Measurements from ENCODE around the gene GABBR2. TPM values are rescaled to one million over a fixed set of nuclear protein-coding genes. Genes with fewer than 3 reads are reported as not detected.

Gene GABBR2
- total and polyA plus RNA-seq, 9 of the 15 experiments (the other 6 are each of a cell fraction or from before 2014, with no cell fraction given) = 0.15 to 1.9 (median 0.32) TPM

DNA sequence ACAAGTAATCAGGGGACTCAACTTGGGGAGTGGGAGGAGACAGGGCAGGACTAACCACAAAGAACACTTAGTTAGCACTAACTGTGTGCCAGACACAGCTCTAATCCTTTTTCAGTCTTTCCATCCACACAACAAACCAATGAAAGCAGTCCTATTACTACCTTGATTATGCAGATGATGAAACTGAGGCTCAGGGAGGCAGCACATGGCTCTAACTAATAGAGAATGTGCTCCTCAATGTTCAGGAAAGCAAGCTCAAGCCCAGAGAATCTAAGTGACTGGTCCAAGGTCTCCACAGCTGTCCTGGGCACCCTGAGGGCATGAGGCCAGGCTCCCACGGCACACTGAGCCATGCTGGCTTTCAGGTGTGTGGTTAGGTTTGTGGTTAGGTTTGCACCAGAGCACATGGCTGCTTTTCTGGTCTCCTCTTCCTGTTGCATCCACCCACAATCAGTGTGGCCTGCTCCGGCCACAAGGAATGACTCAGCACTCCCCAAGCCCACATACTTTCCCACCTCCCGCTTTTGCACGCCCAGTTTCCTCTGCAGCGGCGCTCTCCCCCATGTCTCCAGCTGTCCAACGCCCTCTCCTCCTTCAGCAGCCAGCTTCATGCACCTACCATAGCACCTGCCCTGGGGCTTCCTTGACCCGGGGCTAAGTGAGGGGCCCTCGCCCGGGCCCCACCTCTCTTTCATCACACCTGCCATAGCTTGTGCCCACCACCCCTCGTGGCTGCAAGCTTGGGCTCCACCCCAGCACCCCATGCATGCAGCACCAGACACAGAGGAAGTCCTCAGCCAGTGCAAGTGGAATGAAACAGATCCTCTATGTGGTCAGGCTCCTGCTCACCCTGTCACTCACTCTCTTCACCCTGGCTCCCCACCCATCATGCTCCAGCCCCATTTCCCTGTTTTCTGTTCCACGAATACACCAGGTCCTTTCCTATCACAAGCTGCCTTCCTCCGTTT is 133.1 kb downstream of the GABBR2 start (continued):
- TF ChIP-seq BRCA1 (IDR thresholded peaks at IDR 0.05) (no peak), BRCA1 (CRISPR knock-in tag; IDR thresholded peaks at IDR 0.05) (no peak), ARID2 (IDR thresholded peaks at IDR 0.05) (no peak), ZNF395 (CRISPR knock-in tag; IDR thresholded peaks at IDR 0.05) (peak; percentile 63), ZNF12 (CRISPR knock-in tag; IDR thresholded peaks at IDR 0.05) (no peak), PPARD (CRISPR knock-in tag; IDR thresholded peaks at IDR 0.05) (no peak), HDAC6 (IDR thresholded peaks at IDR 0.05; ENCODE audit: low read depth, low read length) (no peak), RERE (CRISPR knock-in tag; IDR thresholded peaks at IDR 0.05; ENCODE audit: borderline replicate concordance) (no peak)

Data from K562 (cell line).